GM12878 (cell line): ENCODE data around the gene SLC12A5. TPM values are rescaled to one million over a fixed set of nuclear protein-coding genes. Genes with fewer than 3 reads are reported as not detected.
A peak's percentile ranks its signal among the peaks of the same experiment; 100 is the strongest.

ENCODE experiments used
- ATAC-seq: fragments of 200-7000 bp; cut with Tn5 transposase; 3 replicates; pipeline ENCODE4 v1.9.1; 2020; ENCODE audit warnings: mild to moderate bottlenecking, moderate library complexity
- BruUV-seq: library from RNA; stranded (reverse); fragments of 400-500 nt; replicated peaks from 2 replicates; lab custom pipeline; 2021; lab: Mats Ljungman, UMichigan
- CTCF ChIA-PET: fragments of 300-600 bp; sonication (Branson Sonifier 250); formaldehyde crosslinking; extraction: SDS; loops from one replicate; lab custom pipeline; 2021; ENCODE audit warnings: inconsistent platforms; lab: Yijun Ruan, JAX
- POLR2A ChIA-PET: fragments of 350-600 bp; formaldehyde crosslinking; extraction: SDS; loops from one replicate; lab custom pipeline; 2021; ENCODE audit warnings: inconsistent platforms; lab: Charles Lee
- RAD21 ChIA-PET: fragments of 300-600 bp; sonication (Branson Sonifier 250); formaldehyde crosslinking; loops from one replicate; lab custom pipeline; 2023; ENCODE audit warnings: antibody characterized with exemption; ENCODE audit not compliant: unreplicated experiment; lab: Charles Lee
- SMC1A ChIA-PET: fragments of 300-600 bp; sonication (Branson Sonifier 250); formaldehyde crosslinking; loops from one replicate; lab custom pipeline; 2023; ENCODE audit not compliant: unreplicated experiment, uncharacterized antibody; lab: Charles Lee
- DNase-seq: peaks from one replicate; pipeline ENCODE4 v3.0.0-alpha.2; 2011; ENCODE audit warnings: low read depth, low spot score
- FAIRE-seq: peaks from 3 replicates; lab custom pipeline; 2011; peaks lifted over from hg19 to GRCh38; lab: Jason Lieb, UNC
- H2AFZ ChIP-seq: 2 replicates; pipeline ENCODE4 v1.6.0; 2011; ENCODE audit warnings: low read depth, low read length, control low read depth; ENCODE audit not compliant: control insufficient read depth
- H3K27ac ChIP-seq: 2 replicates; pipeline ENCODE4 v1.5.1; 2011; ENCODE audit warnings: control low read depth; ENCODE audit not compliant: control insufficient read depth, insufficient read depth
- H3K27me3 ChIP-seq, 2 experiments: replicated peaks in 1 of 2; 2 replicates each; pipeline versions ENCODE4 v1.6.0 to v1.6.1; 2011; ENCODE audit warnings: low read length in 1 of 2; ENCODE audit not compliant: control insufficient read depth in 2 of 2, insufficient read depth in 2 of 2
- H3K36me3 ChIP-seq, 2 experiments: 2 replicates each; pipeline ENCODE4 v1.5.1; 2011; ENCODE audit warnings: low read length in 1 of 2; ENCODE audit not compliant: control insufficient read depth in 2 of 2, insufficient read depth in 2 of 2
- H3K4me1 ChIP-seq: 2 replicates; pipeline ENCODE4 v1.6.1; 2011; ENCODE audit warnings: mild to moderate bottlenecking, low read length, moderate library complexity, mixed read lengths; ENCODE audit not compliant: control insufficient read depth, insufficient read depth
- H3K4me2 ChIP-seq: 2 replicates; pipeline ENCODE4 v1.6.0; 2011; ENCODE audit warnings: control low read depth; ENCODE audit not compliant: control insufficient read depth, insufficient read depth
- H3K4me3 ChIP-seq: fragments of 200-600 bp; sonication (generic); 2 replicates; pipeline ENCODE4 v1.5.1; 2016
- H3K79me2 ChIP-seq: 2 replicates; pipeline ENCODE4 v1.6.0; 2011; ENCODE audit warnings: low read length; ENCODE audit not compliant: control insufficient read depth, insufficient read depth
- H3K9ac ChIP-seq: 2 replicates; pipeline ENCODE4 v1.8.0; 2011; ENCODE audit warnings: low read length, control low read depth, mixed read lengths; ENCODE audit not compliant: control insufficient read depth, insufficient read depth
- H3K9me3 ChIP-seq: replicated peaks from 3 replicates; pipeline ENCODE4 v1.5.1; 2011; ENCODE audit warnings: mild to moderate bottlenecking, low read length; ENCODE audit not compliant: control insufficient read depth, insufficient read depth
- H4K20me1 ChIP-seq: 2 replicates; pipeline ENCODE4 v1.6.0; 2011; ENCODE audit not compliant: control insufficient read depth, insufficient read depth
- BHLHE40 ChIP-seq, 2 experiments: fragments of 450-650 bp in 1 of 2; IDR thresholded peaks; 2 replicates each; pipeline ENCODE4 v1.6.1; 2011 to 2017; ENCODE audit warnings: low read depth in 2 of 2, borderline replicate concordance in 1 of 2, improper control_type of control experiment in 1 of 2, low read length in 1 of 2, mild to moderate bottlenecking in 1 of 2
- KAT2A ChIP-seq: conservative IDR thresholded peaks from 2 replicates; pipeline ENCODE4 v1.6.1; 2011; ENCODE audit warnings: low read depth, low read length; ENCODE audit not compliant: control insufficient read depth
- NBN ChIP-seq: fragments of 450-650 bp; IDR thresholded peaks from 2 replicates; pipeline ENCODE4 v1.6.1; 2016
- RB1 ChIP-seq: fragments of 450-650 bp; formaldehyde crosslinking; IDR thresholded peaks from 2 replicates; pipeline ENCODE4 v1.6.1; 2017; ENCODE audit warnings: mild to moderate bottlenecking, borderline replicate concordance
- SMC3 ChIP-seq: IDR thresholded peaks from 2 replicates; pipeline ENCODE4 v1.6.1; 2011; ENCODE audit warnings: low read length, improper control_type of control experiment, borderline replicate concordance
- SREBF1 ChIP-seq: IDR thresholded peaks from 2 replicates; pipeline ENCODE4 v1.6.1; 2012; ENCODE audit warnings: mild to moderate bottlenecking, low read length
- WGBS: methylation state at CpG from one replicate; pipeline ENCODE4 v1.1.6; 2016; ENCODE audit warnings: low lambda C conversion rate; ENCODE audit not compliant: insufficient replicate concordance, insufficient coverage; ENCODE audit errors: missing lambda C conversion rate; 5-methylcytosine and 5-hydroxymethylcytosine counted together
- in situ Hi-C: fragments of 300-500 bp; cut with MboI; formaldehyde crosslinking; loops from 9 replicates; pipeline ENCODE4 v1.14.3; 2018; ENCODE audit warnings: mixed read lengths
- intact Hi-C: fragments of 100-400 bp; cut with micrococcal nuclease; formaldehyde crosslinking; loops from one replicate; pipeline ENCODE4 v1.14.2; 2022; ENCODE audit not compliant: unreplicated experiment
- polyA plus RNA-seq, 11 experiments: library from polyadenylated mRNA; depleted of rRNA in 4 of 11; unstranded in 6 of 11; stranded (reverse) in 5 of 11; fragments of >200 nt; fragmentation: Nextera tagmentation in 4 of 11; fragmentation: Illumina TruSeq in 1 of 11; extraction: Ambion mirVana in 4 of 11; extraction: Trizol in 1 of 11; gene quantifications; 1 replicate in 1 of 11; 2 replicates in 10 of 11; pipeline versions ENCODE4 v1.2.1 to v1.2.3, GENCODE V29; 2011 to 2016; ENCODE audit warnings: inconsistent platforms in 2 of 11, missing spikeins in 2 of 11, low read depth in 1 of 11
- total RNA-seq, 4 experiments: library from RNA; depleted of rRNA in 3 of 4; stranded (reverse); fragments of >200 nt in 3 of 4; fragmentation: Illumina TruSeq in 1 of 4; extraction: Trizol in 1 of 4; gene quantifications; 2 replicates each; pipeline versions ENCODE4 v1.2.1 to v1.2.3, GENCODE V29; 2013 to 2021
- TF ChIP-seq, protein P1 (sequence below): fragments of 450-650 bp; IDR thresholded peaks from 2 replicates; pipeline ENCODE4 v1.6.1; 2017; ENCODE audit warnings: mild to moderate bottlenecking
- TF ChIP-seq, protein P2 (sequence below): fragments of 450-650 bp; IDR thresholded peaks from 2 replicates; pipeline ENCODE4 v1.6.1; 2017; ENCODE audit warnings: mild to moderate bottlenecking, moderate library complexity

SLC12A5 gene
- total and polyA plus RNA-seq, 10 of the 15 experiments (the other 5 are each of a cell fraction or from before 2014, with no cell fraction given) = 0.26 to 2.7 (median 1.2) TPM

DNA sequence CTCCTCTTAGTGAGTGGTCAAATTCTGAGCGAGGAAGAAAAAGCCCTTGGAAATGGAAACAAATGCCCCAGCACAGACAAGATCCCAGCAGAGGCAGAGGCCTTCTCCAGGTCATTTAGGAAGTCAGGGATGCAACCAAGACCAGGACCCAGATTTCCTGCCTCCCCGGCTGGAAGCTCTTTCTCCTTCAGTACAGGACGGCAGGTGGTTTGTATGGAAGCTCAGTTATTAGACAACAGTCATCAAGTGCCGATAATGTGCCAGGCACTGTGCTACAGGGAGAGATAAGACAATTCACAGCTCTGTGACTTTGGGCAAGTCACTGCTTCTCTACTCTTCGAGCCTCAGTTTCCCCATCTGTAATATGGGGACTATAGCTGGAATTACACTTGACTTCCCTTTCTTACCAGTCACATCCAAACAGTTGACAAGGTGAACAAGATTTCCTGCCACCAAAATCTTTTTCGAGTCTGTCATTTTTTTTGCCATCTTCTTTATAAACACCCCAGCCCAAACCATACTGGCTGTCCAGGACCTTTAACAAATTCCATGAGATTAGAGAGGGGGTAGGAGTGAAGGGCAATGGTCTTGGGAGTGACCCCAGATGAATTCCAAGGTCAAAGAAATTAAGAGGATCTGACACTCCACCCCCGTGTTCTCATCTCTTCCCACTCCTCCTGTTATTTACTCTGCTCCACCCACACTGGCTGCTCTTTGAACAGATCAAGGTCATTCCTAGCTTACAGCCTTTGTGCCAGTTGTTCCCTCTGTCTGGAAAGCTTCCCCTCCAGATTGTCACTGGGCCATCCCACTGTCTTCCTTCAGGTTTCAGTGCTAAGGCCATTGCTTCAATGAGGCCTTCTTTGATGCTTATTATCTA is 14.3 kb upstream of the SLC12A5 start:
- ChIA-PET POLR2A (interaction anchor here (0.6 to 0.7 kb wide), 2 partner anchors 15 to 29 kb away, joined by 3 read pairs; no protein-coding TSS in a partner anchor), RAD21 (interaction anchor here (0.8 to 6.6 kb wide), 13 partner anchors 8 to 423 kb away, joined by 3 to 66 read pairs (median 4); no protein-coding TSS in a partner anchor), SMC1A (interaction anchor here (0.6 to 2.0 kb wide), 11 partner anchors 13 to 161 kb away, joined by 3 to 11 read pairs (median 5); partner anchors contain the start of gene ZNF335), CTCF (interaction anchor here (0.6 to 11.5 kb wide), 37 partner anchors 8 to 550 kb away, joined by 3 to 190 read pairs (median 5); partner anchors contain the start of gene PCIF1)
- H3K27ac ChIP-seq = no peak overlapping the region
- H3K36me3 ChIP-seq = no peaks in the 10 kb centered on the region
- DNase-seq (no peak), FAIRE-seq (no peak), ATAC-seq (no peak)
- H3K4me3 ChIP-seq = no peak overlapping the region
- H3K79me2 ChIP-seq = no peaks in the 10 kb centered on the region
- H3K27me3 ChIP-seq = peaks cover 11 to 12% of the 10 kb centered on the region in 2 experiments; a peak in 3 of 4 replicates
- intact Hi-C loops (loop anchor here (1.0 to 5.0 kb wide), 4 partner anchors 27 to 334 kb away; partner anchors contain the start of gene ZNF335), in situ Hi-C loops (no loop called here)
- 61% methylated on average over 7 of the region's 7 CpGs for WGBS
- no peaks in the 10 kb centered on the region for H4K20me1 ChIP-seq
- no peak overlapping the region for H3K9ac ChIP-seq
- peak overlapping the region; percentile 3; the same call in 1 of the 2 replicates for H3K4me2 ChIP-seq
- TF ChIP-seq NBN = no peak
- no peak for TF ChIP-seq SREBF1
- TF ChIP-seq BHLHE40 (IDR thresholded peaks at IDR 0.05; ENCODE audit: borderline replicate concordance in 1 of 2, low read depth in 2 of 2, low read length in 1 of 2) = no peak
- TF ChIP-seq SMC3 = no peak
- no peak for TF ChIP-seq RB1
- no peak for TF ChIP-seq KAT2A
- TF ChIP-seq, protein P1, sequence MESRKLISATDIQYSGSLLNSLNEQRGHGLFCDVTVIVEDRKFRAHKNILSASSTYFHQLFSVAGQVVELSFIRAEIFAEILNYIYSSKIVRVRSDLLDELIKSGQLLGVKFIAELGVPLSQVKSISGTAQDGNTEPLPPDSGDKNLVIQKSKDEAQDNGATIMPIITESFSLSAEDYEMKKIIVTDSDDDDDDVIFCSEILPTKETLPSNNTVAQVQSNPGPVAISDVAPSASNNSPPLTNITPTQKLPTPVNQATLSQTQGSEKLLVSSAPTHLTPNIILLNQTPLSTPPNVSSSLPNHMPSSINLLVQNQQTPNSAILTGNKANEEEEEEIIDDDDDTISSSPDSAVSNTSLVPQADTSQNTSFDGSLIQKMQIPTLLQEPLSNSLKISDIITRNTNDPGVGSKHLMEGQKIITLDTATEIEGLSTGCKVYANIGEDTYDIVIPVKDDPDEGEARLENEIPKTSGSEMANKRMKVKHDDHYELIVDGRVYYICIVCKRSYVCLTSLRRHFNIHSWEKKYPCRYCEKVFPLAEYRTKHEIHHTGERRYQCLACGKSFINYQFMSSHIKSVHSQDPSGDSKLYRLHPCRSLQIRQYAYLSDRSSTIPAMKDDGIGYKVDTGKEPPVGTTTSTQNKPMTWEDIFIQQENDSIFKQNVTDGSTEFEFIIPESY = no peak
- TF ChIP-seq, protein P2, sequence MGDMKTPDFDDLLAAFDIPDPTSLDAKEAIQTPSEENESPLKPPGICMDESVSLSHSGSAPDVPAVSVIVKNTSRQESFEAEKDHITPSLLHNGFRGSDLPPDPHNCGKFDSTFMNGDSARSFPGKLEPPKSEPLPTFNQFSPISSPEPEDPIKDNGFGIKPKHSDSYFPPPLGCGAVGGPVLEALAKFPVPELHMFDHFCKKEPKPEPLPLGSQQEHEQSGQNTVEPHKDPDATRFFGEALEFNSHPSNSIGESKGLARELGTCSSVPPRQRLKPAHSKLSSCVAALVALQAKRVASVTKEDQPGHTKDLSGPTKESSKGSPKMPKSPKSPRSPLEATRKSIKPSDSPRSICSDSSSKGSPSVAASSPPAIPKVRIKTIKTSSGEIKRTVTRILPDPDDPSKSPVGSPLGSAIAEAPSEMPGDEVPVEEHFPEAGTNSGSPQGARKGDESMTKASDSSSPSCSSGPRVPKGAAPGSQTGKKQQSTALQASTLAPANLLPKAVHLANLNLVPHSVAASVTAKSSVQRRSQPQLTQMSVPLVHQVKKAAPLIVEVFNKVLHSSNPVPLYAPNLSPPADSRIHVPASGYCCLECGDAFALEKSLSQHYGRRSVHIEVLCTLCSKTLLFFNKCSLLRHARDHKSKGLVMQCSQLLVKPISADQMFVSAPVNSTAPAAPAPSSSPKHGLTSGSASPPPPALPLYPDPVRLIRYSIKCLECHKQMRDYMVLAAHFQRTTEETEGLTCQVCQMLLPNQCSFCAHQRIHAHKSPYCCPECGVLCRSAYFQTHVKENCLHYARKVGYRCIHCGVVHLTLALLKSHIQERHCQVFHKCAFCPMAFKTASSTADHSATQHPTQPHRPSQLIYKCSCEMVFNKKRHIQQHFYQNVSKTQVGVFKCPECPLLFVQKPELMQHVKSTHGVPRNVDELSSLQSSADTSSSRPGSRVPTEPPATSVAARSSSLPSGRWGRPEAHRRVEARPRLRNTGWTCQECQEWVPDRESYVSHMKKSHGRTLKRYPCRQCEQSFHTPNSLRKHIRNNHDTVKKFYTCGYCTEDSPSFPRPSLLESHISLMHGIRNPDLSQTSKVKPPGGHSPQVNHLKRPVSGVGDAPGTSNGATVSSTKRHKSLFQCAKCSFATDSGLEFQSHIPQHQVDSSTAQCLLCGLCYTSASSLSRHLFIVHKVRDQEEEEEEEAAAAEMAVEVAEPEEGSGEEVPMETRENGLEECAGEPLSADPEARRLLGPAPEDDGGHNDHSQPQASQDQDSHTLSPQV = no peak
- no TSS peak for BruUV-seq
- no peaks in the 10 kb centered on the region; the same call in 2 of the 3 replicates for H3K9me3 ChIP-seq
- H2AFZ ChIP-seq = no peak overlapping the region; the same call in 1 of the 2 replicates
- H3K4me1 ChIP-seq = peaks cover 7% of the 10 kb centered on the region
